Measurements from ENCODE around the gene PRKACB.

Gene PRKACB

GRCh38 chr1:84257617-84258016 is 113.5 kb downstream of the PRKACB start:
- in situ Hi-C loops (cut with MboI; ENCODE audit: low pct_unique_long_range_greater_than_20kb, low sequenced_read_pairs, unreplicated experiment): no loop called here
- no peak for TF ChIP-seq CTCF (IDR thresholded peaks at IDR 0.05; ENCODE audit: extremely low read depth, insufficient read depth, missing control alignments)

GRCh38 chr1:84259376-84259775 is 115.3 kb downstream of the PRKACB start:
- in situ Hi-C loops (cut with MboI; ENCODE audit: low pct_unique_long_range_greater_than_20kb, low sequenced_read_pairs, unreplicated experiment): no loop called here
- no peak for DNase-seq (ENCODE audit: low spot score)

More at GRCh38 chr1:84257617-84258016, 113.5 kb downstream of the PRKACB start:
- no peak for DNase-seq (ENCODE audit: low spot score)

GRCh38 chr1:84259989-84260388 is 115.9 kb downstream of the PRKACB start:
- DNase-seq (ENCODE audit: low spot score): no peak
- in situ Hi-C loops (cut with MboI; ENCODE audit: low pct_unique_long_range_greater_than_20kb, low sequenced_read_pairs, unreplicated experiment): no loop called here
- TF ChIP-seq CTCF (IDR thresholded peaks at IDR 0.05; ENCODE audit: extremely low read depth, insufficient read depth, missing control alignments): no peak

More at GRCh38 chr1:84259376-84259775, 115.3 kb downstream of the PRKACB start:
- no peak for TF ChIP-seq CTCF (IDR thresholded peaks at IDR 0.05; ENCODE audit: extremely low read depth, insufficient read depth, missing control alignments)

GRCh38 chr1:84260852-84261518 is 116.9 kb downstream of the PRKACB start:
- in situ Hi-C loops (cut with MboI; ENCODE audit: low pct_unique_long_range_greater_than_20kb, low sequenced_read_pairs, unreplicated experiment): no loop called here
- no peak for DNase-seq (ENCODE audit: low spot score)
- no peak for TF ChIP-seq CTCF (IDR thresholded peaks at IDR 0.05; ENCODE audit: extremely low read depth, insufficient read depth, missing control alignments)

GRCh38 chr1:84264961-84265360 is 120.9 kb downstream of the PRKACB start:
- in situ Hi-C loops (cut with MboI; ENCODE audit: low pct_unique_long_range_greater_than_20kb, low sequenced_read_pairs, unreplicated experiment): no loop called here
- no peak for DNase-seq (ENCODE audit: low spot score)
- no peak for TF ChIP-seq CTCF (IDR thresholded peaks at IDR 0.05; ENCODE audit: extremely low read depth, insufficient read depth, missing control alignments)

GRCh38 chr1:84265867-84266266 is 121.8 kb downstream of the PRKACB start:
- no peak for TF ChIP-seq CTCF (IDR thresholded peaks at IDR 0.05; ENCODE audit: extremely low read depth, insufficient read depth, missing control alignments)
- in situ Hi-C loops (cut with MboI; ENCODE audit: low pct_unique_long_range_greater_than_20kb, low sequenced_read_pairs, unreplicated experiment): no loop called here
- DNase-seq (ENCODE audit: low spot score): no peak

Data from GM13977 (cell line).